Stimulated activated CD4-positive, alpha-beta T cell treated with anti-CD3 and anti-CD28 coated beads, Interleukin-12 subunit alpha, Interleukin-12 subunit beta, amount 100 ng/mL, for 24 hours (primary cell): Measurements from ENCODE around the gene PAM.
"Not testable (repeated sequence)": the region's sequence is repeated elsewhere in the genome, so short reads cannot be mapped to it uniquely, and the experiment has no call there.

Source experiments
- DNase-seq, 2 experiments: peaks; one replicate each; pipeline ENCODE4 v3.0.0-alpha.2; 2020; ENCODE audit warnings: low read depth in 2 of 2

PAM gene

GRCh38 chr5:102901424-102902134 lies 146.5 kb downstream of the PAM start:
- no peak for DNase-seq

DNA sequence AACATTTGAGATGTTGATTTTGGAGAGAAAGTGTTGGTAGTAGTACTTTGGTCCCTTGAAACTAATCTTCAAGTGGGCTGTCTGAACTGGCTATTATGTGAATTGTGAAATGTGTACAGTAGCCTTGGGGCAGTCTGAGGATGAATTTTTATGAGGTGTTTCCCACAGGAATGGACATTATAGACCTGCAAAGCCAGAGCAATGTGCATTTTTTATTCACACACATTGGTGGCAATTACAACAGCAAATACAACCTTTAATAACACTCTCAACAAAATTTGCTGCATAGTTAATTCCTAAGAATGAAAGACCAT lies 147.0 kb downstream of the PAM start:
- DNase-seq, result no peak

DNA sequence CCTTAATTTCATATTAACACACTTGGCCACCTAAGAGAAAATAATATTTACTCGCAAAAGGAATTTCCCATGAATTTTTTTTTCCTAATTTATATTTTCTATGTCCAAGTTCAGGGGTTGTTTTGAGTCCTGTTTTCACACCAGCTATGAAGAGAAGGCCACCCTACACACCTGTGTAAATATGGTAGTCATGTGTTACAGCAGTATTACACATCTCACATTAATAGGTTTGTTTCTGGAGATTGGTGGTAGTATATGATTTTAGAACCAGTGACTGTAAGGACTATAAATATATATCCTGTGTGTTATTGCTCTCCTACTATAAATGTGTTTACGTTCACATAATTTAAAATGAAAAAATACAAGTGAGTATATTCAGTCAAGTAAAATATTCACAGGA lies 147.5 kb downstream of the PAM start:
- DNase-seq, result no peak

DNA sequence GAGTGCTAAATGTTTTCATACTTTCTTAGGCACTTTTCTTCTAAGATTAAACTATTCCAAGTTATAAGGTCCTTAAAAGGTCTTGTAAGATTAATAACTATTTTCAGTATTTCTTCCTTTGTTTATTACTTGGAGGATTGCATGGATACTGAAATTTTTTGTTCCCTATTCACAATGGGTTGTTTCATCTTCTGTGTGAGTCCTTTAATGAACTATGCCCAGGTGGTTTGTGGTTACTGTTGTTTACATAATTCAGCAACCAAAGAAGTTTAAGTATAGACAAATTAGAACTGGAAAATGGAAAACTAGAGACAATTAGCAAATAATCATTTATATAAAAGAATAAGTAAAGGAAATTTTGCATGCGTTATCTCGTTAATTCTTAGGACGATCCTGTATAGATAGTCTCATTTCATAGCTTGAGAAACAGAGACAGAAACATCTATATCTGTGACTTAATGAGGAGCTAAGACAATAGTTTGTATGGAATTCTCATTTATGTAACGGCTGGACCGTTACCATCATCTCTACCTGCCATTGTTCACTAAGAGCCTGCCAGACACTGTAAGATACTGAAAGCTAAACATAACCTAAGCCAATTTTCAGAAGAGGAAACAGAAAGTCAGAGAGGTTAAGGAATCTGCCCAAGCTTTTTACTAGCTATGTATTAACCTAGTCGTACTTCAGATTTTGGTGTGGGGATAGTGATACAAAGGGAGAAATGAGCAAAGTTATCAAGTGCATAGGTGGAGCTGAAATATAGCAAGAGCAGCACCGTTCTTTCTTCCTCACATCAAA lies 148.2 kb downstream of the PAM start:
- DNase-seq, result no peak

DNA sequence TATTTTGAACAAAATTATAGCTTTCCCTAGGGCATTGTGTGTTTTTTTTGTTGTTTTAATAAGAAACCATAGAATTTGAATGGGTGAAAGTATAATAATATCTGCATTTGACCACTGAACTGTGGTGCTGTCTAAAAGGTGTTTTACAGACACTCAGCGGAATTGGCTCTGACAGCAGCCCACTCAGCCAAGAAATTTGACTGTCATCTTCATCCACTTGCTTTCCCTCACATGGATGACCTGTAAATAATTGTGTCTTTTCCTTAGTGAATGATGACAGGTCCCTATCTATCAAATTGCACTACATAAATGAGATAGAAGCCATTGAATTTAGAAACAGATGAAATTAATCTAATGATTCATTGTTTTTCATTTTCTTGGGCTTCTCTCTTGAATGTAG lies 150.0 kb downstream of the PAM start:
- DNase-seq, result no peak

DNA sequence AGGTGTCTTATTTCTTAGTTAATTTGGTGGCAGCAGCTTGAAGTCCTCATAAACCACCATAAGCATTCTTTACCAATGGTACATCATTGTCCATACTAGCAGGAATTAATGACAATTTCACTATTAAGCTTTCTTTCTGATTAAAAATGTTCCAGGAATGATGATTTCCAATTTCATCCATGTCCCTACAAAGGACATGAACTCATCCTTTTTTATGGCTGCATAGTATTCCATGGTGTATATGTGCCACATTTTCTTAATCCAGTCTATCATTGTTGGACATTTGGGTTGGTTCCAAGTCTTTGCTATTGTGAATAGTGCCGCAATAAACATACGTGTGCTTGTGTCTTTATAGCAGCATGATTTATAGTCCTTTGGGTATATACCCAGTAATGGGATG lies 152.0 kb downstream of the PAM start:
- not testable (repeated sequence) for DNase-seq

GRCh38 chr5:102910240-102911226 lies 155.4 kb downstream of the PAM start:
- DNase-seq, result no peak

- no peak for DNase-seq
Measured at GRCh38 chr5:102911973-102912372, 156.9 kb downstream of the PAM start.

- DNase-seq, result no peak
Measured at GRCh38 chr5:102916109-102916508, 161.0 kb downstream of the PAM start.

- no peak for DNase-seq
Measured at GRCh38 chr5:102918986-102919610, 164.0 kb downstream of the PAM start.

GRCh38 chr5:102920762-102921161 lies 165.7 kb downstream of the PAM start:
- no peak for DNase-seq

DNA sequence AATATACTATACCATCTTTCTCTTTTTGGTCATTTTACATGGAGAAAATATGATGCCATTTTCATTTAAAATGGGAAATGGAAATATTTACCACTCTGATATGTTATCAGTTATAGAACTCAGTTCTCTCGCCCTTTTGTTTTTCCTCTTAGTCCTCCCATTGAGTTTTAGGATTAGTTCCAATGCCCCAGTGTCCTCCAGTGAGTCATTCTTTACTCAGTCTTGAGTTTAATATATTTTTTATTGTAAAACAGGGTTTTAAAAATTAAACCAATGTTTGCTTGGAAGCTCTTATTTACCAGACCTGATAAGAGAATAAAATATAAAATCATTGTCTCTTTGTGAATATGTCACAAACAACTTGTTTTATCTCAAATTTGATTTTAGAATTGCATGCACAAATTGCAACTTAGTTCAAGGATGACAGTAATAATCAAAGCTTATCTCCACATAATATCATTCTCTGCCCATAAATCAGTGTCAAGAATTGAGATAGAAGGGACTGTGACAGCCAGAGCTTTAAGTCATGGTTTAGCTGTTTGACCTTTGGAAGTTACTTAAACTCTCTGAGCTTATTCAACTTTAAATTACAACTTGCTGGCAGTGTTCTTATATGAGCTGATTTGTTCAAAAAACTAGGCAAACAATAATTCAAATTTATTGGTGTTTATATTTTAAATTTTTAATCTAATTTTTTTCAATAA lies 166.4 kb downstream of the PAM start:
- DNase-seq, result no peak

GRCh38 chr5:102922111-102922720 lies 167.1 kb downstream of the PAM start:
- no peak for DNase-seq

- DNase-seq, result no peak
Measured at GRCh38 chr5:102922799-102923477, 167.8 kb downstream of the PAM start.

GRCh38 chr5:102924963-102925362 lies 169.9 kb downstream of the PAM start:
- no peak for DNase-seq

DNA sequence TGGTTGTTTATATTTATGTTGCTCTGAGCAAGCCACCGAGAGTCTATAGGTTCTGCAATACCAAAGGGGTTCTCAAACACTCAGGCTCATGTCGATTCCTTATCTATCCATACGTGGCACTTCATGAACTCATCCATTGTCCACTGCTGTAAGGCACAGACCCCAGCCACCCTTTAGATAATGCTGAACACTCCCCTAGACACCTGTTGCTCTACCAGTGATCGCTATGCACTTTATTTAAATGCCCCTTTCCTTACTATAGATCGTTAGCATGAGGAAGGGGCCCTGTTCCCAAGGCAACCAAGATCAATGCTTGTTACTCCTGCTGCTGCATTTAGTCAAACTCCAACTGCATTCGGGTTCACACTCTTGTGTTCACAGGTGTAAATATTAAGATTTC lies 171.9 kb downstream of the PAM start:
- no peak for DNase-seq

- DNase-seq, result no peak
Measured at GRCh38 chr5:102930244-102930643, 175.1 kb downstream of the PAM start.

DNA sequence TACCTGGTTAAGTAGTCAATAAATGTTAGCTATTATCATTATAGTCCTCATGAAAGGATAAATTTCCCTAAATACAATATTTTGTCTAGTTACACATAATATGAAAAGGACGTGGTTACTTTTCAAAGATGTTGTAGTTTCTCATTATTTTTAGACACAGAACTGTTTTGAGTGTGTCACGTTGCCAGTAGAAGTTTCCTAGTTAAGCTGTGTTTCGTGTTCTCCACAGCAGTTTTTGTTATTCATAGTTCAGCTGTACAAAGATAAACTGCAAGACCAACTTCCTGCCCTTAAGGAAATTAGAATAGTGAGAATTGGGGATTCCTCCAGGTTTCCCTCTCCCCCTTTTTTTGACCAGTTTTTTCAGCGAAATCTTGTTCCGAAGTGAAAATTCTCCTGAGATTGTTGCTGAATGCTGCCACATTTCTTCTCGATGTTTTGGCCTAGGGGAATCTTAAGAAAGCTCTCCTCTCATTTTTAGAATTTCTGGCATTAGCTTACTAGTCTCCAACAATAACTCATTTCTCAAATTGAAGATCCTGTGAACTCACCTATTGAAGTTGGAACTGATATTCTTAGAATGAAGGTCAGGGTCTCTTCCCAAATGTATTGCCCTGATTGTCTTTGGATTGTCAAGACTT lies 176.1 kb downstream of the PAM start:
- no peak for DNase-seq

DNA sequence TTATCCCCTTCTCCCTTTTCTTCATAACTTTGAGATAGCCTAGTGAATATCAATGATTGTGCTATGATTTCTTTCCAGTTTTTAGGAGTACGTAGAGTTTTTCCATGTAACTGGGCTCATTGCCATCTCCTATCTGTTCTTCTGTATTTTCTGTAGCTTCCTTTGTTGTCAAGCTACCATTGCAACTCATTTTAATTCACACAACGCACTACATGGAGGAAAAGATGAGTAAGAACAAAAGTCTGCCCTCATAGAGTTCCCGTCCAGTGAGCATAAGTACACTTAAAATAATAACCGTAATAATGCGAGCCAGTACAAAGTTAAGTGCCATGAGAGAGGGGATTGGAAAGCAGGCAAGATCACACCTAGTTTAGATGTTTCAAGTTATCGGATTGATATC lies 177.7 kb downstream of the PAM start:
- DNase-seq, result no peak

- DNase-seq, result no peak
Measured at GRCh38 chr5:102933316-102933715, 178.2 kb downstream of the PAM start.
